PFSK-1 (cell line): ENCODE results near the gene LSM8. TPM values are rescaled to one million over a fixed set of nuclear protein-coding genes. Genes with fewer than 3 reads are reported as not detected.

Source experiments
- FOXP2 ChIP-seq: optimal IDR thresholded peaks from 2 replicates; pipeline ENCODE3; 2011; ENCODE audit warnings: borderline replicate concordance, control low read depth, inconsistent platforms; ENCODE audit not compliant: insufficient read depth; ENCODE audit errors: extremely low read length, extremely low read depth
- POLR2AphosphoS5 ChIP-seq: IDR thresholded peaks from 2 replicates; pipeline ENCODE4 v1.6.1; 2012; ENCODE audit warnings: low read depth, mild to moderate bottlenecking, control low read depth, low read length, moderate library complexity
- SIN3A ChIP-seq: IDR thresholded peaks from 2 replicates; pipeline ENCODE4 v1.6.1; 2012; ENCODE audit warnings: mild to moderate bottlenecking, low read length, moderate library complexity, borderline replicate concordance; ENCODE audit not compliant: insufficient read depth
- TAF1 ChIP-seq: IDR thresholded peaks from 2 replicates; pipeline ENCODE4 v1.6.1; 2012; ENCODE audit warnings: low read length, control low read depth, borderline replicate concordance; ENCODE audit not compliant: insufficient read depth
- polyA plus RNA-seq: library from polyadenylated mRNA; unstranded; fragments of >200 nt; gene quantifications from one replicate; pipeline ENCODE4 v1.2.1, GENCODE V29; 2012; ENCODE audit warnings: low read depth, missing spikeins; ENCODE audit not compliant: insufficient read length
- TF ChIP-seq, protein P1 (sequence below), 2 experiments: IDR thresholded peaks; 2 replicates each; pipeline versions ENCODE4 v1.6.1 to v1.8.0; 2011 to 2012; ENCODE audit warnings: low read depth in 2 of 2, low read length in 2 of 2, control low read depth in 1 of 2, inconsistent platforms in 1 of 2, mild to moderate bottlenecking in 1 of 2, moderate library complexity in 1 of 2; ENCODE audit not compliant: insufficient read depth in 1 of 2

The LSM8 gene
- 41.5 TPM for polyA plus RNA-seq

DNA sequence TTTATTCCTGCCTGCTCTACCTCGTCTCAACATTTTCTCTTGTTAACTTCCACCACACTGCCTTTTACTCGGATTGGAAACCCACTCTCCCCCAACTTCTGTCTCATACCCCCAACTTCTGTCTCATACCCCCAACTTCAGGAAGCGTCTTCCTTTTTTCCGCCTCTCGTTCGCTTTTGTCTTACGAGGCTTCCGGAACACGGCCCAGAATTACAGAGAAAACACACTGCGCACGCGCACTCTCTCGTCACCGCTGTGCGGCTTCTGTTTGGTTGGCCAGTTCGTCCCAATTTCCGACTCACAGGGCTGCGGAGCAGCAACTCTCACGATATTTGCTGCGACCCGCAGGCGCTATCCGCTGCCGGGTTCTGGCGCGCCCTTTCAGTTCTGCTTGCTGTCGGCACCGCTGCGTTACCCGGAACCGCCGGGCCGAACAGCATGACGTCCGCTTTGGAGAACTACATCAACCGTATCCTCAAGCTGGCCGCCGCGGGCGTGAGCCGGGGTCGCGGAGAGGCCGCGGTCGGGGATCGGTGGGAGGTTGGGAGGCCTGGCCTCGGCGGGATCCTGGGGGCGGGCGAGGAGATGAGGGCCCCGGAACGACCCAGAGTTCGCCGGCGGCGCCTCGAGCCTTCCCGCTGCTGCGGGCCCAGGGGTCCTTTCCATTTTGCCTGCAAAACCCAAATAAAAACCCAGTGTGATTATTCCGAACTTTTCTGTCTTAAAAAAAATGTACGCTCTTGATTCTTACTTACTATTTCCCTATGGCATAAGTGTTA is at the start of gene LSM8:
TSS of gene LSM8 (plus strand) at position 379 of the 779 bp plus-strand sequence. CDS start at position 439, 60 bp downstream.
- TF ChIP-seq POLR2AphosphoS5 (peak; percentile 88), TAF1 (peak; percentile 59; the same call in 1 of the 2 replicates), FOXP2 (no peak), SIN3A (no peak)
- TF ChIP-seq, protein P1, sequence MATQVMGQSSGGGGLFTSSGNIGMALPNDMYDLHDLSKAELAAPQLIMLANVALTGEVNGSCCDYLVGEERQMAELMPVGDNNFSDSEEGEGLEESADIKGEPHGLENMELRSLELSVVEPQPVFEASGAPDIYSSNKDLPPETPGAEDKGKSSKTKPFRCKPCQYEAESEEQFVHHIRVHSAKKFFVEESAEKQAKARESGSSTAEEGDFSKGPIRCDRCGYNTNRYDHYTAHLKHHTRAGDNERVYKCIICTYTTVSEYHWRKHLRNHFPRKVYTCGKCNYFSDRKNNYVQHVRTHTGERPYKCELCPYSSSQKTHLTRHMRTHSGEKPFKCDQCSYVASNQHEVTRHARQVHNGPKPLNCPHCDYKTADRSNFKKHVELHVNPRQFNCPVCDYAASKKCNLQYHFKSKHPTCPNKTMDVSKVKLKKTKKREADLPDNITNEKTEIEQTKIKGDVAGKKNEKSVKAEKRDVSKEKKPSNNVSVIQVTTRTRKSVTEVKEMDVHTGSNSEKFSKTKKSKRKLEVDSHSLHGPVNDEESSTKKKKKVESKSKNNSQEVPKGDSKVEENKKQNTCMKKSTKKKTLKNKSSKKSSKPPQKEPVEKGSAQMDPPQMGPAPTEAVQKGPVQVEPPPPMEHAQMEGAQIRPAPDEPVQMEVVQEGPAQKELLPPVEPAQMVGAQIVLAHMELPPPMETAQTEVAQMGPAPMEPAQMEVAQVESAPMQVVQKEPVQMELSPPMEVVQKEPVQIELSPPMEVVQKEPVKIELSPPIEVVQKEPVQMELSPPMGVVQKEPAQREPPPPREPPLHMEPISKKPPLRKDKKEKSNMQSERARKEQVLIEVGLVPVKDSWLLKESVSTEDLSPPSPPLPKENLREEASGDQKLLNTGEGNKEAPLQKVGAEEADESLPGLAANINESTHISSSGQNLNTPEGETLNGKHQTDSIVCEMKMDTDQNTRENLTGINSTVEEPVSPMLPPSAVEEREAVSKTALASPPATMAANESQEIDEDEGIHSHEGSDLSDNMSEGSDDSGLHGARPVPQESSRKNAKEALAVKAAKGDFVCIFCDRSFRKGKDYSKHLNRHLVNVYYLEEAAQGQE (IDR thresholded peaks at IDR 0.05; ENCODE audit: insufficient read depth in 1 of 2, low read depth in 2 of 2, low read length in 2 of 2) = peak; percentile 19 to 49; a peak in 1 of 4 replicates

DNA sequence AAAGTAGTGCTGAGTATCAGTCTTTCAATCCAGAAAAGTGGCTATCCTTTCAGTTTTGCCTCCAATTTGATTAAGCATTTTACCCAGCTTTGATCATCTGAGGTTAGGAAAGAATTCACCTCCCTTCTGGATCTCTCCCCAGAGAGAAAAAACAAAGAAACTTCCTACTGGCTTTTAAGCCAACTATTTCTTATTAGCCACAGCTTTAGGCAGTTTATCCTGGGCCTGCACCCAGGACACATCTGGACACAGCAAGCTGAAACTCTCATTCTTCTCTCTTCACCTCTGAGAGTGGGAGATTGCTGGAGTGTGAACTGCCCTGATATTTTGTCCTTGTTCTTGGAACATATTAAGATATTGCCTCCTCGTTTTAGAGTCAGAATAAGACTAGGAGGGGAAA is 43.5 kb upstream of the LSM8 start:
- TF ChIP-seq SIN3A (no peak), POLR2AphosphoS5 (no peak), FOXP2 (no peak), TAF1 (no peak)
- TF ChIP-seq, protein P1 (IDR thresholded peaks at IDR 0.05; ENCODE audit: insufficient read depth in 1 of 2, low read depth in 2 of 2, low read length in 2 of 2) = no peak

DNA sequence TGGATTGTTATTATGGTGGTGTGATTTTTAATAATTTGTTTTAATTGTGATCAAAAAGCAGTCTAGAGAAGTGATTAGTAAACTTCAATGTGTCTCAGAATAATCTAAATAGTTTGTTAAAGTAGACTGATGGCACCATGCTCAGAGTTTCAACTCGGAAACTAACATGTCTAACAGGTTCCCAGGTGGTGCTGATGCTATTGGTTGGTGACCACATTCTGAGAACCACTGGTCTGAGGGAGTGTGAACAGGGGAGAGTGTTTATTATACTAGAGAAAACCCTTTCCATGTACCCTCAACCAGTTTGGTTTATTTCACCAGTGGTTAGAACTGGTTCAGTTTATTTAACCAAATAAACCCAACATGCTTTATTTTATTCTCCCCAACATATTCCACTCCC is 42.0 kb upstream of the LSM8 start:
- TF ChIP-seq, protein P1 (IDR thresholded peaks at IDR 0.05; ENCODE audit: insufficient read depth in 1 of 2, low read depth in 2 of 2, low read length in 2 of 2) = no peak
- TF ChIP-seq POLR2AphosphoS5 = no peak

DNA sequence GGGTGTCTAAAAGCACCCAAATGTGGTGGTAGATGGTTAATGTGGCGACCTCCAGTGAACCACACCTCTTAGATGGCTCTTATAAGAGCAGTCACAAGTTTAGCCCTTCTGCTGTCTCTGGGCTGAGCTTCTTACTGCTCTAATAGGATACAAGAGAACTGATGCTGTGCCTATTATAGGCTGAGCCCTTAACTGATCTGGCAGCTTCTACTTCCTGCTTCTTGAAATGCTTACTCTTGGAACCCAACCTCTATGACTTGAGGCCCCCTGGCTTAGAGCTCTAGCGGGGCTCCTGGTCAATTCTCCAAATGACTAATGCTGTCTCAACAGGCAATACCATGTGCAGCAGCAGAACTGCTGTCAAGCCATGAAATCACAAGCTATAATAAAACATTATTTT is 35.0 kb upstream of the LSM8 start:
- TF ChIP-seq FOXP2 = no peak
- no peak for TF ChIP-seq POLR2AphosphoS5
- TF ChIP-seq TAF1 = no peak
- TF ChIP-seq SIN3A = no peak
- TF ChIP-seq, protein P1 (IDR thresholded peaks at IDR 0.05; ENCODE audit: insufficient read depth in 1 of 2, low read depth in 2 of 2, low read length in 2 of 2) = no peak
